GM21717 (cell line): ENCODE measurements around the gene PSMG3.
"Not testable (repeated sequence)": the region's sequence is repeated elsewhere in the genome, so short reads cannot be mapped to it uniquely, and the experiment has no call there.

Experiments
- ATAC-seq: cut with Tn5 transposase; IDR thresholded peaks from one replicate; pipeline ENCODE4 v1.9.1; 2021; ENCODE audit warnings: mild to moderate bottlenecking, moderate library complexity; ENCODE audit not compliant: unreplicated experiment

PSMG3 gene

DNA sequence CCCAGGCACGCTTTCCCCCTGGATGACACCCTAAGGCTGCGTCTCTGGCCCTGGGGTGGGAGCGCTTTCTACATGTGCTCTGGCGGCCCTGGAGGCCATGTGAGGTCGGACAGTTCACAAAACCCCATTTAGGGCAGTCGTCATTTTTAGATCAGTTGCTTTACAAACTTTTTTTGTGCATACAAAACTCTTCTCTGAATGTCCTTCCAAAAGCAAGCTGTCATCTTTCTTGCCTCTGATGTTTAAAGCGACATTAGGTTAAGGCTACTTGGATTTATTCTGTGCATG, 33.4 kb downstream of the PSMG3 start:
- no peak for ATAC-seq

GRCh38 chr7:1535701-1536454, 34.0 kb downstream of the PSMG3 start:
- ATAC-seq, result no peak

DNA sequence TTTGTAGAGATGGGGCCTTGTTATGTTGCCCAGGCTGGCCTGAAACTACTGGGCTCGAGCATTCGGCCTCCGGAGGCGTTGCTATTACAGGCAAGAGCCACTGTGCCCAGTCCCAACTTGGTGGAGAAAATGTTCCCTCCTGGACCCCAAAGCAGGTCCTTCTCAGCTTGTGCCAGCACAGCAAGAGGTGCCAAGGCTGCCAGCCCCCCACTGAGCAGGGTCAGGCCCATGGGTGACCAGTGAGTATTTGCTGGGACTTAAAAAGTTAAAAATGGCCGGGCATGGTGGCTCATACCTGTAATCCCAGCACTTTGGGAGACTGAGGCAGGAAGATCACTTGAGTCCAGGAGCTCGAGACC, 34.8 kb downstream of the PSMG3 start:
- no peak for ATAC-seq

GRCh38 chr7:1534330-1535099, 35.3 kb downstream of the PSMG3 start:
- ATAC-seq, result no peak

- no peak for ATAC-seq
Observed at GRCh38 chr7:1533547-1534329, 36.1 kb downstream of the PSMG3 start.

DNA sequence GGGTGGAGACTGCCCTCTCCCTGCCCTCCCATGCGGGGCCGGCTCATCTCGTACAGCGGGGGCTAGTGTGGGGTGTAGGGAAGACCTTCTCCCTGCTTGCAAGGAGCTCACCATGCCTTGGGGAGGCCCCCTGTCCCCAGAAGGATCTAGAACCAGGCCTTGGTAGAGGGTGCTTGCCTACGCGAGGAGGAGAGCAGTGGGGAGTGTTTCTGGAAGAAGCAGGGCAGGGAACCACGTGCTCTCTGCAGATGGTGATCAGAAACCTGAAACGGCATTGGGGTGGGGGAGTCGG, 36.6 kb downstream of the PSMG3 start:
- no peak for ATAC-seq

- no peak for ATAC-seq
Observed at GRCh38 chr7:1532456-1533254, 37.2 kb downstream of the PSMG3 start.

DNA sequence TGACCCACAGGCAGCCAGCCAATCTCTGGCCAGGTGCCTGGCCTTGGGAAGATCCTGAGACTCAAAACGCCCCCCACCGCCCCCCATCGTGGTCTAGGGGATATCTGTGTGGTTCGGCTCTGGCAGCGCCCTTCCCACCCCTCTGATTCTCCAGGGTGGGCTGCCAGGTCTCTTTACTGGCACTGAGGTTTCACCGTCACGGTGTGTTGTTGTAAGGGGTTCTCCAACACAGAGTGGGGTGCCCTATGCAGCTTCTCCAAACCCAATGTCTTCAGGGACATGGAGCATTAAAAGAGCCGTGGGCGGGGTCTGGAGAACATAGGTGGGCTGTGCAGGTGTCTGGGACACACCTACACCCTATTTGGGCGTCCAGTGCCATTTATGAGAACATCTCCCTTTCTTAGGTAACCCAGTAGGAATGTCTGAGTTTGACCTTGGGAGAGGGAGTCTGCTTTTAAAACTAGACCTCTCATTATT, 37.8 kb downstream of the PSMG3 start:
- no peak for ATAC-seq

- peak; percentile 16 for ATAC-seq
Observed at GRCh38 chr7:1531263-1531978, 38.4 kb downstream of the PSMG3 start.

- peak; percentile 17 for ATAC-seq
Observed at GRCh38 chr7:1530946-1531262, 38.9 kb downstream of the PSMG3 start.

DNA sequence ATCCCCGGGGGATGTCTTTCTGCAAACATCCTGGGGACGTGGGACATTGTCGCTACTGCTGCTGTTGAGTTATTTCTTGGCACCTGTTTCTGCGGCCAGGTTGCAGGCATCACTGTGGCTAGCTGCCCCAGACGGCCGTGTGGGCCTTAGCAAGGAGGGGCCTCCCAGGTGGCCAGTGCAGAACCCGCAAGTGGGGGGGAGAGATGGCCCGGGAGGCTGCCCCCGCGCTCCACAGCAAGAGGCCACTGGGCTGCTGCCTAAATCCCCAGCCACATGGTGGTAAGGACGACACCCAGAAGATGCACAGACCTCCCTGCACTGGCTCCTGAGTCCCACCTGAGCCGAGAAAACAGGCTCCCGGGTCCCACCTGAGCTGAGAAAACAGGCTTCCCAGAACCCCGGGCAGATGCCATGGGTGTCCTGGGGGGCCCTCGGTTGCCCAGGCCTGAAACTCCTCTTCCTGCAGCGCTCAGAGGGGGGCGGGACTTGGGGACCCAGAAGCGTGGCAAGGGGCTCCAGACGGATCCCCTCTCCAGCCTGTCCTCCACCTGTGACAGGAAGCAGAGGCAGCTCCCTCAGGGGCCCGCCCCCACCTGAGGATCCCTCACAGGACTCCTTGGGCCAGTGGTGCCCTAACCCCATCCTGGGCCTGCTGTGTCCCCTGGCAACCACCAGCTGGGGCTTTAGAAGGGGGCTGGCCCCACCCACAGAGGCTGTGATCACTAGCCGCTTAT, 40.3 kb downstream of the PSMG3 start:
- no peak for ATAC-seq

GRCh38 chr7:1526271-1526754, 43.5 kb downstream of the PSMG3 start:
- ATAC-seq, result no peak

DNA sequence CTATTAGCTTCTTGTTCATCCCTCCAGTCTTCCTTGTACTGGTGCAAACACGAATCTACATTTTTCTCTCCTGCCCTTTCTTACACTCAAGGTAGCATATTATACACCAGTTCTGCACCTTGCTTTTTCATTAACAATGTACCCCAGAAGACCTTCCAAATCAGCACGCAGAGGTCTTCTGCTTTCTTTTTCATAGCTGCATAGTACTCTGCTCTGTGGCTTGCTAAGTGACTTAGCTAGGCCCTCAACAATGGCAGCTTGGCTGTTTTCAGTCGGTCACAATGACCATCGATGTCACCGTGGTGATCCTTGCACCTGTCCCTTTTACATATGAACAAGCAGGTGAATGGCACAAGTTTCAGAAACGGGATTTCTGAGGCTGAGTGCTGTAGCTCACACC, 44.4 kb downstream of the PSMG3 start:
- no peak for ATAC-seq

GRCh38 chr7:1523844-1524243, 46.0 kb downstream of the PSMG3 start:
- no peak for ATAC-seq

GRCh38 chr7:1523208-1523607, 46.6 kb downstream of the PSMG3 start:
- ATAC-seq, result no peak

- ATAC-seq, result no peak
Observed at GRCh38 chr7:1521456-1521855, 48.4 kb downstream of the PSMG3 start.

GRCh38 chr7:1520539-1521234, 49.1 kb downstream of the PSMG3 start:
- no peak for ATAC-seq

GRCh38 chr7:1519322-1519922, 50.4 kb downstream of the PSMG3 start:
- ATAC-seq, result not testable (repeated sequence)
